Measurements from ENCODE around the gene TOX3. TPM values are rescaled to one million over a fixed set of nuclear protein-coding genes. Genes with fewer than 3 reads are reported as not detected.

Gene TOX3
- total and polyA plus RNA-seq, 2 donors (not counting 3 experiments of a cell fraction or from before 2014, with no cell fraction given): not detected

DNA sequence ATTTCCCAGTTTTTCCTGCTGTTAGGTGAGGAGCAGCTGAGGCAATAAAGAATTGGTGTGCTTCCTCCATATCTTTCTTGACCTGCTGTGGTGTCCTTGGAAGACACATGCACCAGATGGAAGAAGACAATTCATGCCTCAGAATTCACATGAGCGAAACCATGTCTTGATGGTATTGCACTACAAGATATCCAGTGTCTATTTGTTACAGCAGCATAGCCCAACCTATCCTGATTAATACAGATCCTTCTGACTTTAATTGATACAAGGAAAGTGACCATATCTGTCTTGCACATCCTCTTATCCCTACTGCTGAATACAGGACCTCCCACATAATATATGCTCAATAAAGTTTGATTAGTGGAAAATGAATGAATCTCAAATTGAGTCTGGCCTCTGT lies 9.1 kb upstream of the TOX3 start:
- no peaks in the 10 kb centered on the region for H3K36me3 ChIP-seq (ENCODE audit: control insufficient read depth in 2 of 2, extremely low read depth in 1 of 2, insufficient read depth in 2 of 2, low read length in 2 of 2)
- FAIRE-seq (no peak), DNase-seq (ENCODE audit: low read depth, low spot score) (no peak)
- no peak overlapping the region for H3K9ac ChIP-seq (replicated peaks; ENCODE audit: extremely low read depth, insufficient read depth, low read length)
- dilution Hi-C loops (cut with MboI; ENCODE audit: extremely low pct_ligation_motif_present, low sequenced_read_pairs): no loop called here
- BruUV-seq (replicated peaks): no TSS peak
- H3K9me1 ChIP-seq (replicated peaks; ENCODE audit: control insufficient read depth, extremely low read depth, insufficient read depth, low read length): no peaks in the 10 kb centered on the region
- H3K79me2 ChIP-seq (ENCODE audit: control insufficient read depth, insufficient read depth, low read length): no peaks in the 10 kb centered on the region
- no peak overlapping the region for H3K27ac ChIP-seq (ENCODE audit: insufficient read depth, low read depth, low read length)
- no peaks in the 10 kb centered on the region for H3K27me3 ChIP-seq (ENCODE audit: control insufficient read depth in 2 of 2, insufficient read depth in 2 of 2, low read length in 2 of 2)
- no peak overlapping the region for H2AFZ ChIP-seq (ENCODE audit: low read depth, low read length)
- no peaks in the 10 kb centered on the region for H3K4me1 ChIP-seq (ENCODE audit: control insufficient read depth, extremely low read depth, insufficient read depth, low read length)
- ChIA-PET POLR2A (no interaction called here), CTCF (no interaction called here)
- no peaks in the 10 kb centered on the region for H4K20me1 ChIP-seq (replicated peaks; ENCODE audit: control insufficient read depth, extremely low read depth, insufficient read depth, low read length)
- intact Hi-C loops (cut with micrococcal nuclease): no loop called here
- no peak overlapping the region for H3K4me2 ChIP-seq (ENCODE audit: insufficient read depth, low read length)
- TF ChIP-seq POLR2A (IDR thresholded peaks at IDR 0.05; ENCODE audit: low read depth, low read length) (no peak), GATA2 (IDR thresholded peaks at IDR 0.05; ENCODE audit: insufficient read depth, insufficient read length, low read depth, low read length) (no peak)
- TF ChIP-seq, protein P1, sequence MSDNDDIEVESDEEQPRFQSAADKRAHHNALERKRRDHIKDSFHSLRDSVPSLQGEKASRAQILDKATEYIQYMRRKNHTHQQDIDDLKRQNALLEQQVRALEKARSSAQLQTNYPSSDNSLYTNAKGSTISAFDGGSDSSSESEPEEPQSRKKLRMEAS (IDR thresholded peaks at IDR 0.05; ENCODE audit: insufficient read depth, insufficient read length): no peak
- H3K9me3 ChIP-seq (replicated peaks; ENCODE audit: control insufficient read depth, insufficient read depth, low read length): no peaks in the 10 kb centered on the region
- H3K4me3 ChIP-seq (replicated peaks in 1 of 3; ENCODE audit: insufficient read depth in 1 of 3, low read depth in 1 of 3, low read length in 3 of 3): no peak overlapping the region

DNA sequence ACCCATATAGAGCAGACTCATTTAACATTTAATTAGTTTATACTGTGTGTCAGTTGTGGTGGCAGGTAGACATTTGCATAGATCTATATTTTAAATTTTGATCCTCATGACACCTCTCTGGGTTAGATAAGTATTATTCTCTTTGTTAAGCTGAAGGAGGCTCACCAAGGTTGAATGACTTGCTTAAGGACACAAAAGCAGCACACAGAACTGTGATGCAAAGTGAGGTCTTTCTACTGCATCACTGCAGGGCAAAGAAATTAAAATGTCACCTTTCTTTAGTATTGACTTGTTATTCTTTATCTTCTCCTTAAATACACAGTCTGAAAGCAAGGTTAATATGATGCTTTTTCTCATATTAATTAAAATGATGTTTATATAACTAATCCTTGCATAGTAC lies 8.6 kb upstream of the TOX3 start:
- Histone ChIP-seq H3K36me3 (ENCODE audit: control insufficient read depth in 2 of 2, extremely low read depth in 1 of 2, insufficient read depth in 2 of 2, low read length in 2 of 2) (no peaks in the 10 kb centered on the region), H2AFZ (ENCODE audit: low read depth, low read length) (no peak overlapping the region), H3K4me1 (ENCODE audit: control insufficient read depth, extremely low read depth, insufficient read depth, low read length) (no peaks in the 10 kb centered on the region), H3K79me2 (ENCODE audit: control insufficient read depth, insufficient read depth, low read length) (no peaks in the 10 kb centered on the region), H3K9me1 (replicated peaks; ENCODE audit: control insufficient read depth, extremely low read depth, insufficient read depth, low read length) (no peaks in the 10 kb centered on the region), H4K20me1 (replicated peaks; ENCODE audit: control insufficient read depth, extremely low read depth, insufficient read depth, low read length) (no peaks in the 10 kb centered on the region), H3K4me2 (ENCODE audit: insufficient read depth, low read length) (no peak overlapping the region), H3K27ac (ENCODE audit: insufficient read depth, low read depth, low read length) (no peak overlapping the region), H3K4me3 (replicated peaks in 1 of 3; ENCODE audit: insufficient read depth in 1 of 3, low read depth in 1 of 3, low read length in 3 of 3) (no peak overlapping the region), H3K9me3 (replicated peaks; ENCODE audit: control insufficient read depth, insufficient read depth, low read length) (no peaks in the 10 kb centered on the region), H3K27me3 (ENCODE audit: control insufficient read depth in 2 of 2, insufficient read depth in 2 of 2, low read length in 2 of 2) (no peaks in the 10 kb centered on the region), H3K9ac (replicated peaks; ENCODE audit: extremely low read depth, insufficient read depth, low read length) (no peak overlapping the region)
- ChIA-PET CTCF (no interaction called here), POLR2A (no interaction called here)
- intact Hi-C loops (cut with micrococcal nuclease): no loop called here
- DNase-seq (ENCODE audit: low read depth, low spot score) (no peak), FAIRE-seq (no peak)
- BruUV-seq (replicated peaks): no TSS peak
- dilution Hi-C loops (cut with MboI; ENCODE audit: extremely low pct_ligation_motif_present, low sequenced_read_pairs): no loop called here
- TF ChIP-seq GATA2 (IDR thresholded peaks at IDR 0.05; ENCODE audit: insufficient read depth, insufficient read length, low read depth, low read length) (no peak), POLR2AphosphoS5 (IDR thresholded peaks at IDR 0.05; ENCODE audit: insufficient read depth, low read depth, low read length) (no peak), JUN (IDR thresholded peaks at IDR 0.05; ENCODE audit: borderline replicate concordance, insufficient read depth, insufficient read length, low read depth) (no peak), EZH2 (IDR thresholded peaks at IDR 0.05; ENCODE audit: borderline replicate concordance, low read depth, low read length, severe bottlenecking) (no peak), MYC (IDR thresholded peaks at IDR 0.05; ENCODE audit: low read depth, low read length) (no peak), POLR2A (IDR thresholded peaks at IDR 0.05; ENCODE audit: low read depth, low read length) (no peak), FOS (IDR thresholded peaks at IDR 0.05; ENCODE audit: borderline replicate concordance, insufficient read depth, low read length) (no peak)
- TF ChIP-seq, protein P1 (IDR thresholded peaks at IDR 0.05; ENCODE audit: insufficient read depth, insufficient read length): no peak
- TF ChIP-seq, protein P2, sequence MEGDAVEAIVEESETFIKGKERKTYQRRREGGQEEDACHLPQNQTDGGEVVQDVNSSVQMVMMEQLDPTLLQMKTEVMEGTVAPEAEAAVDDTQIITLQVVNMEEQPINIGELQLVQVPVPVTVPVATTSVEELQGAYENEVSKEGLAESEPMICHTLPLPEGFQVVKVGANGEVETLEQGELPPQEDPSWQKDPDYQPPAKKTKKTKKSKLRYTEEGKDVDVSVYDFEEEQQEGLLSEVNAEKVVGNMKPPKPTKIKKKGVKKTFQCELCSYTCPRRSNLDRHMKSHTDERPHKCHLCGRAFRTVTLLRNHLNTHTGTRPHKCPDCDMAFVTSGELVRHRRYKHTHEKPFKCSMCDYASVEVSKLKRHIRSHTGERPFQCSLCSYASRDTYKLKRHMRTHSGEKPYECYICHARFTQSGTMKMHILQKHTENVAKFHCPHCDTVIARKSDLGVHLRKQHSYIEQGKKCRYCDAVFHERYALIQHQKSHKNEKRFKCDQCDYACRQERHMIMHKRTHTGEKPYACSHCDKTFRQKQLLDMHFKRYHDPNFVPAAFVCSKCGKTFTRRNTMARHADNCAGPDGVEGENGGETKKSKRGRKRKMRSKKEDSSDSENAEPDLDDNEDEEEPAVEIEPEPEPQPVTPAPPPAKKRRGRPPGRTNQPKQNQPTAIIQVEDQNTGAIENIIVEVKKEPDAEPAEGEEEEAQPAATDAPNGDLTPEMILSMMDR (IDR thresholded peaks at IDR 0.05; ENCODE audit: extremely low read depth in 1 of 2, insufficient read depth in 1 of 2, low read depth in 1 of 2, low read length in 2 of 2): no peak
